Peyer's patch (tissue), 4 donors: Measurements from ENCODE around the gene AMHR2. TPM values are rescaled to one million over a fixed set of nuclear protein-coding genes. Genes with fewer than 3 reads are reported as not detected.

Experiments
- DNase-seq, 3 donors: peaks; one replicate each; pipeline ENCODE4 v3.0.0-alpha.2; 2017 to 2019
- H3K27ac ChIP-seq, 4 donors: fragments of 200-600 bp; sonication (generic); one replicate each; pipeline ENCODE4 v1.5.1; 2016 to 2019
- H3K27me3 ChIP-seq, 2 donors: fragments of 200-600 bp; sonication (generic); one replicate each; pipeline ENCODE4 v1.5.1; 2019
- H3K36me3 ChIP-seq, 3 donors: fragments of 200-600 bp; sonication (generic); one replicate each; pipeline ENCODE4 v1.5.1; 2016 to 2019
- H3K4me1 ChIP-seq, 4 donors: fragments of 200-600 bp; sonication (generic); one replicate each; pipeline ENCODE4 v1.5.1; 2016 to 2019
- H3K4me3 ChIP-seq, 4 donors: fragments of 200-600 bp; sonication (generic); 1 replicate in 3 of 4; 2 replicates in 1 of 4; pipeline ENCODE4 v1.5.1; 2016 to 2019; ENCODE audit warnings: mild to moderate bottlenecking in 1 of 4
- H3K9me3 ChIP-seq, 4 donors: fragments of 200-600 bp; sonication (generic); one replicate each; pipeline ENCODE4 v1.5.1; 2016 to 2019; ENCODE audit warnings: mild to moderate bottlenecking in 1 of 4
- POLR2A ChIP-seq, 2 donors: fragments of 450-650 bp; IDR thresholded peaks; one replicate each; pipeline ENCODE4 v1.5.1; 2017; ENCODE audit warnings: antibody characterized with exemption in 2 of 2, mild to moderate bottlenecking in 2 of 2, moderate library complexity in 2 of 2
- total RNA-seq, 4 donors: library from RNA; depleted of rRNA; stranded (reverse); fragments of >200 nt; gene quantifications; one replicate each; pipeline ENCODE4 v1.1.0, GENCODE V29; 2016
- TF ChIP-seq, protein P1 (sequence below), 6 experiments: fragments of 450-650 bp in 4 of 6; fragments of 200-600 bp in 2 of 6; sonication (generic) in 1 of 6; IDR thresholded peaks; one replicate each; pipeline ENCODE4 v1.5.1; 2017 to 2019; ENCODE audit warnings: antibody characterized with exemption in 6 of 6, mild to moderate bottlenecking in 3 of 6, moderate library complexity in 1 of 6

The AMHR2 gene
- total RNA-seq, 4 donors from 2014 or later: 0.40 TPM; not detected in 3

DNA sequence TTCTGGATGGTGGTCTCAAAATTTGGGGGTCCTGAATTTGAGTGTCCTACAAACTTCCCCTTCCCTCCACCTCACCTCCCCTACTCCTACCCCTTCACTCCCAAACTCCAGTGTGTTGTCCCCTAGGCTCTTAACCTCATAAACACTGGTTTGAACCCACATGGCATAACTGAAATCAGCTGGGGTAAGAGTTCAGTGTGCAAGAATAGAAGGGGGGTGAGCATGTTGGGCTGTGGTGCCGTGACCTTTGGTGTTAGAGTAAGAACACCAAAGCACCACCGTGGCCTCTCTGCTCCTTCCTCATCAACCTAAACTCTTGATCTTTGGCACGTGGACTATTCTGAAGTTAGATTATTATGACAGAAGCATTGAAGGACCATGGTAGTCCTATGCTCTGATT is 39.3 kb downstream of the AMHR2 start:
- TF ChIP-seq, protein P1, sequence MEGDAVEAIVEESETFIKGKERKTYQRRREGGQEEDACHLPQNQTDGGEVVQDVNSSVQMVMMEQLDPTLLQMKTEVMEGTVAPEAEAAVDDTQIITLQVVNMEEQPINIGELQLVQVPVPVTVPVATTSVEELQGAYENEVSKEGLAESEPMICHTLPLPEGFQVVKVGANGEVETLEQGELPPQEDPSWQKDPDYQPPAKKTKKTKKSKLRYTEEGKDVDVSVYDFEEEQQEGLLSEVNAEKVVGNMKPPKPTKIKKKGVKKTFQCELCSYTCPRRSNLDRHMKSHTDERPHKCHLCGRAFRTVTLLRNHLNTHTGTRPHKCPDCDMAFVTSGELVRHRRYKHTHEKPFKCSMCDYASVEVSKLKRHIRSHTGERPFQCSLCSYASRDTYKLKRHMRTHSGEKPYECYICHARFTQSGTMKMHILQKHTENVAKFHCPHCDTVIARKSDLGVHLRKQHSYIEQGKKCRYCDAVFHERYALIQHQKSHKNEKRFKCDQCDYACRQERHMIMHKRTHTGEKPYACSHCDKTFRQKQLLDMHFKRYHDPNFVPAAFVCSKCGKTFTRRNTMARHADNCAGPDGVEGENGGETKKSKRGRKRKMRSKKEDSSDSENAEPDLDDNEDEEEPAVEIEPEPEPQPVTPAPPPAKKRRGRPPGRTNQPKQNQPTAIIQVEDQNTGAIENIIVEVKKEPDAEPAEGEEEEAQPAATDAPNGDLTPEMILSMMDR (IDR thresholded peaks at IDR 0.05): no peak
- no peak for TF ChIP-seq POLR2A (IDR thresholded peaks at IDR 0.05)
- Histone ChIP-seq H3K4me1 (peaks cover 0 to 7% (median 0%) of the 10 kb centered on the region in 4 donors), H3K4me3 (no peak overlapping the region), H3K36me3 (peaks cover 0 to 100% (median 3%) of the 10 kb centered on the region in 3 donors), H3K27ac (no peak overlapping the region), H3K27me3 (no peaks in the 10 kb centered on the region), H3K9me3 (no peaks in the 10 kb centered on the region)
- no peak for DNase-seq

DNA sequence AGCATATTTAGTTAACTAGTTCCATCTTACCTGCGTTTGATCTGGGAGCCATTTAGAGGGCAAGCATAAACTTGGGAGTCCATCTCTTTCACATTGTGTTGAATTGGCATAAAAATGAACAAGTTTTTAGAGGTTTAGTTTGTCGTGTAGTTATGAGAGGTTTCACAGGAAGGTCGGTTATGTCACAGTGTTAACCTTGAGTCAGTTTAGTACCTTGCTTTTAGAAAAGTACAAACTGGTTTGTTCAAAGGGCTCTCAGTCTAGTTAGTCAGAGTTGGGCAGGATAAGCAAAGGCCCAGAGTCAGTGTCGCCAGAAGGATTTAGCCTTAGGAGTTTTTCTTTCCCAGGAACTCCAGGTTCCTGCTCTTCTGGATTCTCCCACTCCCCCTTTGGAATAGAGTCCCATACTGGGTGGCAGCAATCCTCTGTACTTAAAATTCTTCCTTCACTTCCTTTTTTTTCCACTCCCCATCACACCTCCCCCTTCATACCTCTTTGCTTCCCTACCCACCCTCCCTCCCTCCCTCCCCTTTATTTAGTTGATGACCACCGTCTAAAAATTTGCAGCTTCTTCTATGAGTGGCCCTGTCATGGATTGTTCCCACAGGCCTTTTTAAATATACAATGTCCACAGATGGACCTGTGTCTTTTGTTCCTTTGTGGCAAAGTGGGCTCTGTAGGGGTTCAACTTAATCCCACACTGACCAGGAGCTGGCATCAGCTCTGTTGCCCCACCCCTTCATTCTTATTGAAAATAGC is 40.3 kb downstream of the AMHR2 start:
- Histone ChIP-seq H3K36me3 (peaks cover 0 to 100% (median 3%) of the 10 kb centered on the region in 3 donors), H3K4me1 (peaks cover 0 to 7% (median 0%) of the 10 kb centered on the region in 4 donors), H3K9me3 (no peaks in the 10 kb centered on the region), H3K27ac (no peak overlapping the region), H3K4me3 (no peak overlapping the region), H3K27me3 (no peaks in the 10 kb centered on the region)
- DNase-seq: no peak
- TF ChIP-seq, protein P1 (IDR thresholded peaks at IDR 0.05): no peak
- no peak for TF ChIP-seq POLR2A (IDR thresholded peaks at IDR 0.05)

DNA sequence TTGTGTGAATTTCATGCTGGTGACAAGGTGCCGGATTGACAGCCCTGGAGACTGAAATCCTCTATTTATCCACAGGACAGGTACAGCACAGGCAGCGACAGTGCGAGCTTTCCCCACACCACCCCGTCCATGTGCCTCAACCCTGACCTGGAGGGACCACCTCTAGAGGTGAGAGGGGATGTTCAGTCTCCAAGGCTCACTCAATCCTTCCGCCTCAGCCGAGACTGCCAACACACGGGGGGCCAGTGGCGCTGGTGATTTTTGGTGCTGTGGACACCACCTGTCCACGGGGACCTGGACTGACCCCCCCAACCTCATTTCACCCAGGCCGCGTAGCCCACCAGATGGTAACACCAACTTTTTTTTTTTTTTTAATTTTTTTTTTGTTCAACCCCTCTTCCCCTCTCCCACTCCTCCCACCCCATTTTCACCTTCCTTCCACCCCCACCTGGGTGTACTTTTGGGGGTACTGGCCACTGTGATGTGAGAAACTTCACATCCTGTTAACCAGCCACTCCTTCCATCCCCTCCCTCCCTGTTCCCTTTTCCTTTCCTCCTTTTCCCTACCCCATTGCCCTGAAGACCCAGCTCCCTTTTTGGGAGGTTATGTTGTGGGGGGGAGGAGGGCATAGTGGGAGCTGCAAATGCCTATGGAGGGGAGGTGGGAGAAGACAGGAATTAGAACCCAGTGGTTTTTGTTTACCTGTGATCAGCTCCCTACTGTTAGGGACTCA is 41.2 kb downstream of the AMHR2 start:
- H3K9me3 ChIP-seq: no peaks in the 10 kb centered on the region
- no peaks in the 10 kb centered on the region for H3K27me3 ChIP-seq
- DNase-seq: no peak
- no peak overlapping the region for H3K4me3 ChIP-seq
- no peak for TF ChIP-seq POLR2A (IDR thresholded peaks at IDR 0.05)
- TF ChIP-seq, protein P1 (IDR thresholded peaks at IDR 0.05): no peak
- H3K4me1 ChIP-seq: peaks cover 0 to 7% (median 0%) of the 10 kb centered on the region in 4 donors
- no peak overlapping the region for H3K27ac ChIP-seq
- peaks cover 0 to 100% (median 0%) of the 10 kb centered on the region in 3 donors for H3K36me3 ChIP-seq

DNA sequence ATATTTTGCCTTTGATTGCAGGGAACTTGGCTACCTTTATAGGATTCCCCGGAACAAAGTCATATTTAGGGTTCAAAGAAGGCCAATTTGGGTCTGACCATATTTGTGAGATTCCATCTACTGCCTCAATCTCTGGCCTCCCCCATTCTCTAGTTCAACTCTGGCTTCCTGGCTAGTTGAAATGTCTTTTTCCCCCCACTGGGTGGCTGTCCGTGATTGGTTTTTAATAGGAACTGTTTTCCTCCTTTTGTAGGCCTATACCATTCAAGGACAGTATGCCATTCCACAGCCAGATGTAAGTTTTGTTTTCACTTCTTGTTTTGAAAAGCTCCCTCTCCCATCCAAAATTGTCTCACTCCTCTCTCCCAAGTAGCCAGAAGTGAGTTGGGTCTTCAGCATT is 42.0 kb downstream of the AMHR2 start:
- Histone ChIP-seq H3K4me1 (peaks cover 0 to 4% (median 0%) of the 10 kb centered on the region in 4 donors), H3K4me3 (no peak overlapping the region), H3K9me3 (no peaks in the 10 kb centered on the region), H3K27me3 (no peaks in the 10 kb centered on the region), H3K36me3 (peaks cover 0 to 100% (median 0%) of the 10 kb centered on the region in 3 donors), H3K27ac (no peak overlapping the region)
- no peak for DNase-seq
- TF ChIP-seq, protein P1 (IDR thresholded peaks at IDR 0.05): no peak
- no peak for TF ChIP-seq POLR2A (IDR thresholded peaks at IDR 0.05)

DNA sequence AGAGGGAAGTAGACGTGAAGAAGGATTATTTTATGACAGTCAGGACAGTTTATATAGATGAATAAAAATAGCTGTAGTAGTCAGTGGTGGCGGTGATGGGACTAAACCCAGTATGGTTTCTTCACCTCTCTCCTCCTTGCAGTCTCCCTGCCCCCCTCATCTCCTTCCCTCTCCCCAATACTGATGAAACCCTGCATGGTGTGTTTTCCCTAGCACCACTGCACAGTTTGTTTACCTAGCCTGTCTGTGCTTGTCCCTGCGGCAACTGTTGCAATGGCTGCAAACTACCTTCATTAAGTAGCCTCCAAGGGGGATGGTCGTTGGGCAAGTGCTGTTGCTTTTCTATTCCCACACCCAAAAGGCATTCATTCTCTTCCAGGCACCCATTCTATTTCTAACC is 43.0 kb downstream of the AMHR2 start:
- no peaks in the 10 kb centered on the region for H3K9me3 ChIP-seq
- TF ChIP-seq, protein P1 (IDR thresholded peaks at IDR 0.05): no peak
- no peak for TF ChIP-seq POLR2A (IDR thresholded peaks at IDR 0.05)
- H3K4me3 ChIP-seq: no peak overlapping the region
- H3K36me3 ChIP-seq: peaks cover 0 to 100% (median 0%) of the 10 kb centered on the region in 3 donors
- no peaks in the 10 kb centered on the region for H3K27me3 ChIP-seq
- H3K4me1 ChIP-seq: no peaks in the 10 kb centered on the region
- H3K27ac ChIP-seq: no peak overlapping the region
- no peak for DNase-seq
